Subcutaneous adipose tissue (tissue), 4 donors: ENCODE results near the gene UCK1. TPM values are rescaled to one million over a fixed set of nuclear protein-coding genes. Genes with fewer than 3 reads are reported as not detected.

Experiments
- CTCF ChIP-seq: fragments of 450-650 bp; IDR thresholded peaks from one replicate; pipeline ENCODE4 v1.5.1; 2016; ENCODE audit warnings: low read depth, mild to moderate bottlenecking, control low read depth, antibody characterized with exemption, moderate library complexity
- total RNA-seq, 4 donors: library from RNA; depleted of rRNA; stranded (reverse); fragments of >200 nt; gene quantifications; one replicate each; pipeline ENCODE4 v1.1.0, GENCODE V29; 2016

Gene UCK1
- total RNA-seq, 4 donors from 2014 or later = 21.2 to 42.9 (median 39.3) TPM

- no peak for TF ChIP-seq CTCF
Measured at GRCh38 chr9:131523451-131524435, 7.3 kb downstream of the UCK1 start.

GRCh38 chr9:131523086-131523388, 8.0 kb downstream of the UCK1 start:
- TF ChIP-seq CTCF = no peak

GRCh38 chr9:131522257-131523085, 8.6 kb downstream of the UCK1 start:
- no peak for TF ChIP-seq CTCF

GRCh38 chr9:131521822-131522221, 9.2 kb downstream of the UCK1 start:
- no peak for TF ChIP-seq CTCF

GRCh38 chr9:131521203-131521602, 9.9 kb downstream of the UCK1 start:
- no peak for TF ChIP-seq CTCF

GRCh38 chr9:131520503-131520902, 10.6 kb downstream of the UCK1 start:
- TF ChIP-seq CTCF = no peak

GRCh38 chr9:131518553-131518952, 12.5 kb downstream of the UCK1 start:
- TF ChIP-seq CTCF = no peak
